Upper lobe of left lung (tissue), 4 donors: ENCODE results near the gene PPP2R2B.

ENCODE experiments used
- CTCF ChIP-seq, 6 experiments: fragments of 450-650 bp in 4 of 6; fragments of 200-600 bp in 2 of 6; sonication (generic) in 2 of 6; IDR thresholded peaks; one replicate each; pipeline ENCODE4 v1.5.1; 2016 to 2019; ENCODE audit warnings: antibody characterized with exemption in 6 of 6
- POLR2A ChIP-seq, 4 donors: fragments of 450-650 bp; IDR thresholded peaks; one replicate each; pipeline ENCODE4 v1.5.1; 2016 to 2017; ENCODE audit warnings: antibody characterized with exemption in 4 of 4, mild to moderate bottlenecking in 2 of 4

DNA sequence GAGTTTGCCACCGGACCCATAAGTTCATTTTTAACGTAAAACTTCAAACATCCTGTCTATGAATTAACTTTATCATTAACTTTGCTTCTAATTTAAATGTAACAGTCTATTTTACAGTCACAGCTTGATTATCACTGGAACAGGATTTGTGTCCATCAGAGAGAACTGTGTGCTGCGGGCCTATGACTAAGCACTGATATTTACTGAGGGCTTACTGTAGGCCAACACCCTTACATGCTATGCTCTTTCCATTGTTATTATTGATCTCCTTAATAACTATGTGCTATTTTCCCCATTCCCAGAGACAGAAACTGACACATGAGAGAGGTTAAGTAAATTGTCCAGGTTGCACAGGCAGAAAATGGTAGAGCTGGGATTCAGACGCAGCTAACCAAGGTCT, 338.6 kb downstream of the PPP2R2B start:
- no peak for TF ChIP-seq POLR2A (IDR thresholded peaks at IDR 0.05)
- no peak for TF ChIP-seq CTCF (IDR thresholded peaks at IDR 0.05)
